ENCODE results near the gene CDC42BPB. TPM values are rescaled to one million over a fixed set of nuclear protein-coding genes. Genes with fewer than 3 reads are reported as not detected.

CDC42BPB gene
- total RNA-seq, 1 experiment from 2014 or later, result 45.0 TPM

- DNase-seq (ENCODE audit: low read depth, low spot score), result no peak
- in situ Hi-C loops (cut with HindIII; ENCODE audit: low pct_unique_long_range_greater_than_20kb, low sequenced_read_pairs), result no loop called here
Measured at GRCh38 chr14:102970496-102970895, 86.9 kb downstream of the CDC42BPB start.

GRCh38 chr14:102969901-102970300 is 87.4 kb downstream of the CDC42BPB start:
- in situ Hi-C loops (cut with HindIII; ENCODE audit: low pct_unique_long_range_greater_than_20kb, low sequenced_read_pairs), result no loop called here
- DNase-seq (ENCODE audit: low read depth, low spot score), result no peak

- in situ Hi-C loops (cut with HindIII; ENCODE audit: low pct_unique_long_range_greater_than_20kb, low sequenced_read_pairs), result no loop called here
- no peak for DNase-seq (ENCODE audit: low read depth, low spot score)
Measured at GRCh38 chr14:102969060-102969791, 88.1 kb downstream of the CDC42BPB start.

DNA sequence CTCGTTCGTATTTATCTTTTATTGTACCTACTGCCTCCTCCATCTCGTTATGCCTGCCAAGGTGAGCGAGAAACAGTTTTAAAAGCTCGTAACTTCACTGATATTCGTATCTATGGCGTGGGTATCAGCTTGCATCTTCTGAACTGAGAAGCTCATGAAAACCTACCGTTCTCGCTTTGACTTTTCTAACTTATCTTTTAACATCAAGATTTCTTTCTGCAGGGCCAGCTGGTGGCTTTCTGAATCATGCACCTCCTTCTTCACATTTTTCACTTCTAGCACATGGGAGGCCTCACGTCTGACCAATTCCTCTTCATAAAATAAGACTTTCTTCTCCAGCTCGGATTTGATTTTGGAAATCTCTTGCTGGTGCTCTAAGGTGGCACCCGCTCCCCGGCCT is 89.0 kb downstream of the CDC42BPB start:
- no peak for DNase-seq (ENCODE audit: low read depth, low spot score)
- in situ Hi-C loops (cut with HindIII; ENCODE audit: low pct_unique_long_range_greater_than_20kb, low sequenced_read_pairs), result no loop called here

DNA sequence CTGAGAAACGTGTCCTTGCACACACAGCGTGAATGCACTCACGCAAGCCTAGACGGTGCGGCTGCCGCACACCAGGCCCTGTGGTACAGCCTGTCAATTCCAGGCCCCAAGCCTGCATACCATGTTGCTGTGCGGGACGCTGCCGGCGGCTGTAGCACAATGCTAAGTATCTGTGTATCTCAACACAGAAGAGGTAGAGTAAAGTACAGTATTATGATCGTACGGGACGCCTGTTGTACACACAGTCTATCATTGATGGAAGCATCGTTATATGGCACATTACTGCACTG is 89.9 kb downstream of the CDC42BPB start:
- DNase-seq (ENCODE audit: low read depth, low spot score), result no peak
- in situ Hi-C loops (cut with HindIII; ENCODE audit: low pct_unique_long_range_greater_than_20kb, low sequenced_read_pairs), result no loop called here

DNA sequence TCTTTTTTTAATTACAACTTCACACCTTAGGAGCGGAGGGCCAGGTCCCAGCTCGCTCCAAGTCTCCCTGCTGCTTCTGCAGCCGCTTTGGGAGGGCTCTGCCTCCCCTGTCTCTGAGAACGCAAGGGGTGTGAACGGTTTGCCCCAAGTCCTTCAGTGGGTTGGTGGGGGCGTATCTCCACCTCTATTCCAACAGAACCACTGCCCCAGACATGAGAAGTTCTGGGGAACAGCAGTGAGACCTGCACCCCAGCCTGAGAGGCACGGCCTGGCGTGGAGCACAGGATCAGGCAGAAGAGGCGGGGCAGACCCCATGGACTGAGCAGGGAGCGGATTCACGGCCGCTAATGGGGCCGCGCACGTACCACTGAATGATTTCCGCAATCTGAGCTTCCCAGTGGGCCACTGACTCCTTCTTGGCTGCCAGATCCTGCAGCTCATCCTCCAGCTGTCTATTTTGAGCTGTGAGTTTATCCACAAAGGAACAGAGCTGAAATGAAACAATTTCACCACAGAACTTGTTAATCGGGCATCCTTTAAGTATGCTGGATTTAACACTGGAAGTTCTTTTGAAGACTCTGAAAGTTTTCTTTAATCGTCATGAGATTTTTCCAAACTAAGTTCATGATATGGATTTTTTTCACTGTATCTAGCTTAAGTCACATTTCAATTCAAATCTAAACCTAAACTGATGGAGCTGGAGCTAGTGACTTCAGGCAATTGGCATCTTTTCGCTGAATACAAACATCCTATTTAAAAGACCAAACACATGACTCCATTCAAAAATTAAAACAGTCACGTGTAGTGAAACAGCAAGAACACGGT is 90.5 kb downstream of the CDC42BPB start:
- in situ Hi-C loops (cut with HindIII; ENCODE audit: low pct_unique_long_range_greater_than_20kb, low sequenced_read_pairs), result no loop called here
- DNase-seq (ENCODE audit: low read depth, low spot score), result no peak

- DNase-seq (ENCODE audit: low read depth, low spot score), result no peak
- in situ Hi-C loops (cut with HindIII; ENCODE audit: low pct_unique_long_range_greater_than_20kb, low sequenced_read_pairs), result no loop called here
Measured at GRCh38 chr14:102965971-102966655, 91.2 kb downstream of the CDC42BPB start.

DNA sequence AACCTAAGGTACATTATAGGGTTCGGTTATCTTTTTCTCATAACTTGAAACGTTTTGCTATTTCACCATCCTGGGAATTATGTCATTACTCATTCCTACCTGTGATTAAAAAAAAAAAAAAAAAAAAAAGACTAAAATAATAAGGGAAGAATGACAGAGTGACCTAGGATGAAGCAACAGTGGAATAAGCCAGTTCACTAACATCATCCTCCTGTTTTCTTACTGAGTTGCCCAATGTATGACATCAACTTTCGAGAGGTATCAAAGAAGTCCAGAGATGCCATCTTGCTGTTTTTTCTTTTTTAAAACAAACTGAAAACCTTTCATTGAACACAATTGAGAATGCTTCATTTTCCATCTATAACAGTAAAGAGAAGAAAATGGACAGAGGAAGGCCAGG is 92.1 kb downstream of the CDC42BPB start:
- in situ Hi-C loops (cut with HindIII; ENCODE audit: low pct_unique_long_range_greater_than_20kb, low sequenced_read_pairs), result no loop called here

DNA sequence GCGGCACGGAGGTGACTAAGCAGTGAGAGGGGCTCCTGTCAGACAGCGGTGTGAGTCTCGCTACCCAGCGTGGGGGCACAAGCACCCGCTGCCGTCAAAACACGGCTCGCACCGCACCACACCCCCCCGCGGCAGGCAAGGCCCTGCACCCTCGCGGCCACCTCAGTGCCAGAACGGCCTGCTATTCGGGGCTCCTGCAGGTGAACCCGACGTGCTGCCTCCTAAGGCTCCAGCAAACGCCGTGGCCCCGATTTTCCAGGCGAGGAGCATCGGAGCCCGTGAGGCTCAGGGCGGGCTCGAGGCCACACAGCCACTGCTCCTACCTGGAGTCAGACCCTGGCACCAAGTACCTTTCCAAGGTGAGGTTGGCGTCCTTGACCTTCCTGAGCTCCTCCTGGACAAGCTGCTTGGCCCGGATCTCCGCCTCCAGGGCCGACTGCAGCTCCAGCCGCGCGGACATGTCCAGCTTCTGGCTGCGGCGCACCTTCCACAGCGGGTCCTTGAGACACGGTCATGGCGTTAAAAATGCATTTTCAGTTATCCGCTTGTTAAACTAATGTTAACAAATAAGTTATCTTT is 93.1 kb downstream of the CDC42BPB start:
- no peak for DNase-seq (ENCODE audit: low read depth, low spot score)

More for the DNA sequence above, 92.1 kb downstream of the CDC42BPB start:
- DNase-seq (ENCODE audit: low read depth, low spot score), result no peak

DNA sequence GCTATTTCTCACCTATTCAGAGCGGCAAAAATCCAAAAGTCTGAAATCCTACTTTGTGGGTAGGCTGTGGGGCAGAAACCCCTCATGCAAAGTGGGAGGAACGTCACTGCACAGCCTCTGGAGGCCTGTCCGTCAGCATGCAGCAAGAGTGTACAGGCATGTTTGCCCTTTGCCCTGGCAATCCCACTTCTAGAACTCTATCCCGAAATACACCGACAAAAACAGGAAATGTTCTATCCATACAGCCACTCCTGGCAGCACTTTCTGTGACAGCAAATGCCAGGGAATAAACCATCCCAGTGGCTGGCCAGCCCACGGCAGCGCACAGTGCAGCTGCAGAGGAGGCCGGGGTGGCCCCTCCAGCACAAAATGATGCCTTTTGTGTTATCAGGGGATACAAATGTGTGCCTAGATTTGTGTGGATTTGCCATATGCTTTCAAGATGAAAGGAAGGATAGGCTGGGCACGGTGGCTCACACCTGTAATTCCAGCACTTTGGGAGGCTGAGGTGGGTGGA is 95.2 kb downstream of the CDC42BPB start:
- DNase-seq (ENCODE audit: low read depth, low spot score), result no peak
- in situ Hi-C loops (cut with HindIII; ENCODE audit: low pct_unique_long_range_greater_than_20kb, low sequenced_read_pairs), result no loop called here

More for the DNA sequence above, 93.1 kb downstream of the CDC42BPB start:
- in situ Hi-C loops (cut with HindIII; ENCODE audit: low pct_unique_long_range_greater_than_20kb, low sequenced_read_pairs), result no loop called here

DNA sequence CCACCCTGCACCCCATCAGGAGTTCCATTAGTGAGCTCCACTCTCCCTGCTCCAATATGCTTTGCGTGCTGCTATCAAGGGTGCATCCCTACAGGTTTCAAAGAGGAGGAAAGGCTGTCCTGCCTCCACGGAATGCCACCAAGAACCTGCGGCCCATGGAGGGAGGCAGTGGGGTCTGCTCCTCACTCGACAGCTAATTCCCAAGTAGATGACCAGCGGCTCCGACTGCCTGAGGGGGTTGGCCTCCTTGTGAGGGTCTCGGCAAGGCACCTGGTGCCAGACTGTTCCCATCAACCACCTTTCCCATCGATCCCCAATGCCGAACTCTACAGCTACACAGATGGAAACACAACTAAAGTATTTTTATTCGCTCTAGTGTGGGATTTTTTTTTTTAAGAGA is 98.9 kb downstream of the CDC42BPB start:
- DNase-seq (ENCODE audit: low read depth, low spot score), result no peak
- in situ Hi-C loops (cut with HindIII; ENCODE audit: low pct_unique_long_range_greater_than_20kb, low sequenced_read_pairs), result no loop called here

DNA sequence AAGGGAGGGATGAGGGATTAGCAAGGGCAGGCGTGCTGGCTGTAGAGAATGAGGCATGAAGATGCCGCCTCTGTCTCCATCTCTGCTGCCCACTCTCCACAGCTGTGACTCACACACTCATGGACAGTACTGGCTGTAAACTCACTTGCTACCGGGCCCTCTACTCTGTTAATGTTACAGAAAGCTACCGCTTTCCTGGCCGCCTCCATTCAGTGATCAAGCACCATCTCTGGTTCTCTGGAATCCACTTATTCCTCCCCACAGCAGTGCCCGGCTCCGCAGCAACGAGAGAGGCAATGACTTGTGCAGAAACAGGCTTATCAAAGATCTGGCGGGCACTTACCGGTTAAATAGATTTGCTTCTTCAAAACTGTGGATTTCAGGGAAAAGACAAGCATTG is 100.1 kb downstream of the CDC42BPB start:
- in situ Hi-C loops (cut with HindIII; ENCODE audit: low pct_unique_long_range_greater_than_20kb, low sequenced_read_pairs), result no loop called here
- DNase-seq (ENCODE audit: low read depth, low spot score), result no peak

GRCh38 chr14:102955636-102956408 is 101.5 kb downstream of the CDC42BPB start:
- in situ Hi-C loops (cut with HindIII; ENCODE audit: low pct_unique_long_range_greater_than_20kb, low sequenced_read_pairs), result no loop called here
- no peak for DNase-seq (ENCODE audit: low read depth, low spot score)

DNA sequence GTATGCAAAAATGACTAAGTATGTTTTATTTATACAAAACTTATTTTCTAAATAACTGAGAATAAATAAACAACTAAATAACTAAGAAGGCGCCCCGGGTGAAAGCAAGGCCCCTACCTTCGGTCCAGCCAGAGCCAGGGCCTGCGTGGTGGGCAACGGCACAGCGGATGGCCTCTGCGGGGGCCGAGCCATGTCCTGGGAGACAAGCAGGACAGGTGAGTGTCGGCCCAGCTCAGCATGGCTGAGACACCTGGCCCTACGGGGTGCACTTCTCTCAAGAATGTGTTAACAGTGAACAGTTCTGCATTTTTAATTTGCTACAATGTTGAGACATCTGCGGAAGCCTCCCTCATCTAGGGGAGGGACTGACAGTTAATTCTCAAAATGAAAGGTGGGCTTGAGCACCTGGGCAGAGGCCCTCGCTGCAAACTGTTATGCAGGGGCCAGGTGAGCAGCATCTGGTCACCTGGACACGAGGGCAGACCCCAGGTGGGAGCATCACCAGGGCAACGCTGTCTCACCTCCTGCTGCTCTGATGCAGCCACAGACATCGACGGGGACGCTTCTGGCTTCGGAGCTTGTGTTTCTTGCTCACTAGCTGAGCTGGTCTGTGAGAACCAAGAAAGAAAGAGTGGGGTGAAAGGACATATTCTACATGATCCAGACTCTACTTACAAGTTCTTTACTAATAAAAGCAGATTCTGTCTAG is 103.1 kb downstream of the CDC42BPB start:
- DNase-seq (ENCODE audit: low read depth, low spot score), result no peak
- in situ Hi-C loops (cut with HindIII; ENCODE audit: low pct_unique_long_range_greater_than_20kb, low sequenced_read_pairs), result no loop called here

- in situ Hi-C loops (cut with HindIII; ENCODE audit: low pct_unique_long_range_greater_than_20kb, low sequenced_read_pairs), result no loop called here
Measured at GRCh38 chr14:102953100-102953499, 104.2 kb downstream of the CDC42BPB start.

DNA sequence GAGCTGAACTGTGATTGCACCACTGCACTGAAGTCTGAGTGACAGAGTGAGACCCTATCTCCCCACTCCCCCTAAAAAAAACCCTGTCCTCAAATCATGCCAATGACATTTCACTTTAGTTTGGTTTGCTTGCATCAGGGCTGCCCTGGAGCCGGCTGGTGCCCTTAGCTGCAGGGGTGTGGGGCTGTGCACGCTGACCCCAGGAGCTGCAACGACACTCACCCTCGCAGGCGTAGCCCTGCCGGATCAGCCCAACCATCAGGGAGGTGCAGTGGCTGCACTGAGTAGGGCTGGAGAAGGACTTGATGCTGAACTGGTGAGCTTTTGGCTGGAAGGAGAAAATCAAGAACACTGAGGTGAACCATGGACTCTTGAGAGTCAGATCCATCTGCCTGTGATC is 105.1 kb downstream of the CDC42BPB start:
- in situ Hi-C loops (cut with HindIII; ENCODE audit: low pct_unique_long_range_greater_than_20kb, low sequenced_read_pairs), result no loop called here
- DNase-seq (ENCODE audit: low read depth, low spot score), result no peak

More at GRCh38 chr14:102953100-102953499, 104.2 kb downstream of the CDC42BPB start:
- DNase-seq (ENCODE audit: low read depth, low spot score), result no peak

DNA sequence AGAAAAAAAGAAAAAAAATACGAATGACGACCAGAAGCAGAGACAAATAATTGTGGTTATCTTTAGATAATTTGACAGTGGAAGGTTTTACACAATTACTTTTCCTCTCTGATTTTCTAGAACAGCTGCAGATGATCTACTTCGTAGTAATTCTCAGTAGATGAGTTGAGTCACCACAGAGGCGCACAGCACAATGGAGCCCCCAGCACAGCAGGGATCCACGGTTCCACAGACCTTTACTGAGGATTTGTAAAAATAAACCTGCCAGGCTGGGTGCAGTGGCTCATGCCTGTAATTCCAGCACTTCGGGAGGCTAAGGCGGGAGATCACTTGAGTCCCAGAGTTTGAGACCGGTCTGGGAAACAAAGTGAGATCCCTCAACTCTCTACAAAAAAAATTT is 105.5 kb downstream of the CDC42BPB start:
- DNase-seq (ENCODE audit: low read depth, low spot score), result no peak
- in situ Hi-C loops (cut with HindIII; ENCODE audit: low pct_unique_long_range_greater_than_20kb, low sequenced_read_pairs), result no loop called here
